Anterior cingulate cortex (tissue), 58 donors: ENCODE data around the gene UROC1.

Experiments
- DNase-seq, 58 donors: peaks; one replicate each; lab custom pipeline; 2025; lab: John Stamatoyannopoulos, UW

UROC1 gene

GRCh38 chr3:126484148-126484547 lies 33.4 kb downstream of the UROC1 start:
- no peak for DNase-seq

GRCh38 chr3:126483321-126483761 lies 34.2 kb downstream of the UROC1 start:
- no peak for DNase-seq

GRCh38 chr3:126482503-126483255 lies 34.9 kb downstream of the UROC1 start:
- DNase-seq = no peak

- DNase-seq = peak in 1 of 58 donors; percentile 39
Measured at GRCh38 chr3:126481808-126482502, 35.6 kb downstream of the UROC1 start.

GRCh38 chr3:126480861-126481260 lies 36.7 kb downstream of the UROC1 start:
- DNase-seq = peak in 6 of 58 donors; percentile 11 to 24 (median 22)

- DNase-seq = no peak
Measured at GRCh38 chr3:126480206-126480605, 37.4 kb downstream of the UROC1 start.

GRCh38 chr3:126479642-126480041 lies 37.9 kb downstream of the UROC1 start:
- no peak for DNase-seq

- no peak for DNase-seq
Measured at GRCh38 chr3:126478581-126479310, 38.8 kb downstream of the UROC1 start.

GRCh38 chr3:126477061-126477380 lies 40.6 kb downstream of the UROC1 start:
- no peak for DNase-seq

- DNase-seq = peak in 37 of 58 donors; percentile 46 to 87 (median 69)
Measured at GRCh38 chr3:126476166-126477060, 41.2 kb downstream of the UROC1 start.

GRCh38 chr3:126475413-126476114 lies 42.0 kb downstream of the UROC1 start, which contains the start of gene ZXDC:
Gene ZXDC, minus strand, starts transcription at chr3:126475891. Its CDS starts 26 bp downstream, at chr3:126475865.
- peak in 57 of 58 donors; percentile 32 to 94 (median 89) for DNase-seq

- peak in 4 of 58 donors; percentile 33 to 44 (median 38) for DNase-seq
Measured at GRCh38 chr3:126474498-126475412, 42.8 kb downstream of the UROC1 start.

- DNase-seq = no peak
Measured at GRCh38 chr3:126473292-126474168, 44.0 kb downstream of the UROC1 start.

- DNase-seq = peak in 23 of 58 donors; percentile 10 to 78 (median 34)
Measured at GRCh38 chr3:126472277-126473006, 45.1 kb downstream of the UROC1 start.

GRCh38 chr3:126469479-126469878 lies 48.1 kb downstream of the UROC1 start:
- DNase-seq = no peak

GRCh38 chr3:126468028-126468891 lies 49.3 kb downstream of the UROC1 start:
- no peak for DNase-seq
